Vagina (tissue), 2 donors: ENCODE results near the gene PDRG1.
A peak's percentile ranks its signal among the peaks of the same experiment; 100 is the strongest.

ENCODE experiments used
- CTCF ChIP-seq, 3 experiments: fragments of 450-650 bp in 2 of 3; fragments of 200-600 bp in 1 of 3; sonication (generic) in 1 of 3; IDR thresholded peaks; one replicate each; pipeline ENCODE4 v1.5.1; 2017 to 2019; ENCODE audit warnings: antibody characterized with exemption in 3 of 3, mild to moderate bottlenecking in 2 of 3, moderate library complexity in 2 of 3
- POLR2A ChIP-seq, 2 donors: fragments of 450-650 bp; IDR thresholded peaks; one replicate each; pipeline ENCODE4 v1.6.1; 2017; ENCODE audit warnings: antibody characterized with exemption in 2 of 2, mild to moderate bottlenecking in 2 of 2, moderate library complexity in 2 of 2
- POLR2AphosphoS5 ChIP-seq, 2 donors: sonication (generic); formaldehyde crosslinking; IDR thresholded peaks; one replicate each; pipeline ENCODE4 v1.9.0; 2017; ENCODE audit warnings: antibody characterized with exemption in 2 of 2, mild to moderate bottlenecking in 2 of 2, low read depth in 1 of 2; ENCODE audit not compliant: insufficient read depth in 1 of 2

- TF ChIP-seq CTCF (IDR thresholded peaks at IDR 0.05) = no peak
- TF ChIP-seq POLR2AphosphoS5 (IDR thresholded peaks at IDR 0.05; ENCODE audit: insufficient read depth in 1 of 2, low read depth in 1 of 2) = peak in 1 of 2 donors; percentile 56
- no peak for TF ChIP-seq POLR2A (IDR thresholded peaks at IDR 0.05)
Measured at GRCh38 chr20:31894980-31895675, 56.7 kb downstream of the PDRG1 start.
